Endodermal cell (in vitro differentiated cells): ENCODE data around the gene ANO1. TPM values are rescaled to one million over a fixed set of nuclear protein-coding genes. Genes with fewer than 3 reads are reported as not detected.

Source experiments
- DNase-seq: peaks from one replicate; pipeline ENCODE4 v3.0.0-alpha.2; 2017
- H3K27ac ChIP-seq: 2 replicates; pipeline ENCODE4 v1.5.1; 2013; ENCODE audit warnings: mild to moderate bottlenecking, low read depth, low read length, moderate library complexity
- H3K27me3 ChIP-seq: 2 replicates; pipeline ENCODE4 v1.6.1; 2013; ENCODE audit warnings: mild to moderate bottlenecking, low read length, moderate library complexity; ENCODE audit not compliant: insufficient read depth, control insufficient read depth, poor library complexity, severe bottlenecking
- H3K36me3 ChIP-seq: 2 replicates; pipeline ENCODE4 v1.7.0; 2013; ENCODE audit warnings: mild to moderate bottlenecking, low read length, moderate library complexity; ENCODE audit not compliant: control insufficient read depth, insufficient read depth
- H3K4me1 ChIP-seq: one replicate; pipeline ENCODE4 v1.7.0; 2013; ENCODE audit warnings: low read length; ENCODE audit not compliant: control insufficient read depth, insufficient read depth
- H3K4me3 ChIP-seq: 2 replicates; pipeline ENCODE4 v1.5.1; 2013; ENCODE audit warnings: mild to moderate bottlenecking, low read length, moderate library complexity
- H3K9ac ChIP-seq: 2 replicates; pipeline ENCODE4 v1.6.1; 2013; ENCODE audit warnings: mild to moderate bottlenecking, low read length, moderate library complexity; ENCODE audit not compliant: poor library complexity, severe bottlenecking; ENCODE audit errors: extremely low read depth
- H3K9me3 ChIP-seq: 2 replicates; pipeline ENCODE4 v1.6.1; 2013; ENCODE audit warnings: mild to moderate bottlenecking, low read length, moderate library complexity; ENCODE audit not compliant: control insufficient read depth
- H3K27ac Mint-ChIP-seq: 2 replicates; pipeline ENCODE4 v1.8.0; 2020; ENCODE audit warnings: mixed read lengths
- H3K27me3 Mint-ChIP-seq: 2 replicates; pipeline ENCODE4 v1.8.0; 2021; ENCODE audit warnings: mild to moderate bottlenecking, mixed read lengths; ENCODE audit not compliant: insufficient read depth
- H3K36me3 Mint-ChIP-seq: 2 replicates; pipeline ENCODE4 v1.8.0; 2020; ENCODE audit warnings: low read depth, mixed read lengths
- H3K4me1 Mint-ChIP-seq: 2 replicates; pipeline ENCODE4 v1.8.0; 2020; ENCODE audit warnings: mixed read lengths
- H3K4me3 Mint-ChIP-seq: 2 replicates; pipeline ENCODE4 v1.8.0; 2020; ENCODE audit warnings: mild to moderate bottlenecking, moderate library complexity, mixed read lengths
- H3K9me3 Mint-ChIP-seq: 2 replicates; pipeline ENCODE4 v1.8.0; 2020; ENCODE audit warnings: mild to moderate bottlenecking, mixed read lengths
- WGBS, 2 experiments: methylation state at CpG; one replicate each; pipeline versions ENCODE4 v1.1.5 to v1.1.7; 2013; ENCODE audit warnings: missing lambda C conversion rate in 2 of 2, mixed read lengths in 1 of 2; ENCODE audit not compliant: insufficient coverage in 1 of 2, insufficient read length in 1 of 2; 5-methylcytosine and 5-hydroxymethylcytosine counted together
- total RNA-seq, 2 donors: library from RNA; stranded (reverse); fragmentation: NEBNext Ultra II Directional in 1 of 2; extraction: Animal tissue kit (Norgen Biotek cat#: 25700) in 1 of 2; gene quantifications; 2 replicates in 1 of 2; 3 replicates in 1 of 2; pipeline ENCODE4 v1.2.1, GENCODE V29; 2021
- TF ChIP-seq, protein P1 (sequence below): fragments of 200-600 bp; sonication (generic); conservative IDR thresholded peaks from 2 replicates; pipeline ENCODE4 v1.5.0; 2021; ENCODE audit warnings: antibody characterized with exemption, mild to moderate bottlenecking

Gene ANO1
- total RNA-seq, 2 donors from 2014 or later = 3.0 to 7.7 TPM

DNA sequence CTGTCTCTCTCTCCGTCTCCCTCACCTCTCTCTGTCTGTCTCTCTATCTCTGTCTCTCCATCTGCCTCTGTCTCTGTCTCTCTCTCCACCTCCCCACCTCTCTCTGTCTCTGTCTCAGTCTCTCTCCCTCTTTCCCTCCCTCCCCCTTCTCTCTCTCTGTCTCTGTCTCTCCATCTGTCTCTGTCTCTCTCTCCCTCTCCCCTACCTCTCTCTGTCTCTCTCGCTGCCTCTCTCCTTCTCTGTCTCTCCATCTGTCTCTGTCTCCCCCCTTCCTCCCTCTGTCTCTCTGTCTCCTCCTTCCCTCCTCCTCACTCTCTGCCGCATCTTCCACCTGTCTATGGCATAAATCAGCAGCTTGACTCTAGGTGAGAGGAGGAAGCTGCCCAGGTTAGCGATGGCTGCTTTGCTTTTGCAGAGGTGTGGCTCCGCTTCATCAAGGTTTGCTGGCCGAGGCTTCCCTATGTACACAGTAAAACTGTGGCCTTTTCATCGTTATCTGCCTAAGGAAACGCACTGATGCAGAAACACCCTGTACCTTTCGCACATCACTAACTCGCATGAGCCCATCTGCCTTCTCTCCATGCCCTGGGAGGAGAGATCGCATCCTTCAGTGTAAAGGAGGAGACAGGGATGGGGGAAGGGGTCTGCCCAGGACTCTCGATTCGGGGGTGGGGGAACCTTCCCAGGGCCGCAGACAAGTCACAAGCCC lies 44.5 kb downstream of the ANO1 start:
- Mint-ChIP-seq H3K4me3 (no peak overlapping the region), H3K27ac (no peak overlapping the region)

DNA sequence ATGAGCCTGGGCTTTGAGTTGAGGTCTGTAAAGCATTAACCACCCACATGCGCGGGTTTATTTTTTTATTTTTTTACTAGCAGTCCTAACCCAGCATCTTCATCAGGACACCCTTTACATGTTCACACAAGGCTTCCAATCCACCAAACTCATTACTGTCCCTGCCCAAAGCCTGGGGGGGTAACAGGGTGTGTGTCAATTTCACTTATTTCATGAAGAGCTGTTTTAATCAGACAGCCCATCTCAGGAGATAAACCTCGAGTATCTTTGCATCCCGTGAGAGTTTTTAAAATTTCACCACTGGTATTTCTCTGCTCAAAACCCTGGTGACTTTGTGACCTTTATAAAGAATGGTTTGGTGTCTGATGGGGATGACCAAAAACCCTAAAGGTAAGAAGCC lies 45.6 kb downstream of the ANO1 start:
- TF ChIP-seq, protein P1, sequence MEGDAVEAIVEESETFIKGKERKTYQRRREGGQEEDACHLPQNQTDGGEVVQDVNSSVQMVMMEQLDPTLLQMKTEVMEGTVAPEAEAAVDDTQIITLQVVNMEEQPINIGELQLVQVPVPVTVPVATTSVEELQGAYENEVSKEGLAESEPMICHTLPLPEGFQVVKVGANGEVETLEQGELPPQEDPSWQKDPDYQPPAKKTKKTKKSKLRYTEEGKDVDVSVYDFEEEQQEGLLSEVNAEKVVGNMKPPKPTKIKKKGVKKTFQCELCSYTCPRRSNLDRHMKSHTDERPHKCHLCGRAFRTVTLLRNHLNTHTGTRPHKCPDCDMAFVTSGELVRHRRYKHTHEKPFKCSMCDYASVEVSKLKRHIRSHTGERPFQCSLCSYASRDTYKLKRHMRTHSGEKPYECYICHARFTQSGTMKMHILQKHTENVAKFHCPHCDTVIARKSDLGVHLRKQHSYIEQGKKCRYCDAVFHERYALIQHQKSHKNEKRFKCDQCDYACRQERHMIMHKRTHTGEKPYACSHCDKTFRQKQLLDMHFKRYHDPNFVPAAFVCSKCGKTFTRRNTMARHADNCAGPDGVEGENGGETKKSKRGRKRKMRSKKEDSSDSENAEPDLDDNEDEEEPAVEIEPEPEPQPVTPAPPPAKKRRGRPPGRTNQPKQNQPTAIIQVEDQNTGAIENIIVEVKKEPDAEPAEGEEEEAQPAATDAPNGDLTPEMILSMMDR = no peak
- no peaks in the 10 kb centered on the region for H3K9me3 ChIP-seq
- H3K27me3 ChIP-seq = no peaks in the 10 kb centered on the region
- H3K9ac ChIP-seq = no peak overlapping the region
- no peaks in the 10 kb centered on the region for H3K36me3 ChIP-seq
- H3K27ac ChIP-seq = no peak overlapping the region
- peaks cover 12% of the 10 kb centered on the region for H3K4me1 ChIP-seq
- Mint-ChIP-seq H3K27me3 (peaks cover 11% of the 10 kb centered on the region), H3K27ac (no peak overlapping the region), H3K9me3 (no peaks in the 10 kb centered on the region), H3K4me1 (peaks cover 17% of the 10 kb centered on the region), H3K36me3 (no peaks in the 10 kb centered on the region), H3K4me3 (no peak overlapping the region)
- H3K4me3 ChIP-seq = no peak overlapping the region
- 85 to 100% methylated on average over 2 to 4 of the region's 4 CpGs for WGBS, 2 experiments
- no peak for DNase-seq

More for the DNA sequence above, 44.5 kb downstream of the ANO1 start:
- Histone ChIP-seq H3K9ac (no peak overlapping the region), H3K9me3 (no peaks in the 10 kb centered on the region), H3K27me3 (no peaks in the 10 kb centered on the region), H3K27ac (no peak overlapping the region), H3K36me3 (no peaks in the 10 kb centered on the region), H3K4me3 (no peak overlapping the region), H3K4me1 (peaks cover 1% of the 10 kb centered on the region)
- Mint-ChIP-seq H3K9me3 (no peaks in the 10 kb centered on the region), H3K4me1 (peaks cover 6% of the 10 kb centered on the region), H3K36me3 (no peaks in the 10 kb centered on the region), H3K27me3 (peaks cover 11% of the 10 kb centered on the region)
- DNase-seq = no peak
- 80 to 97% methylated on average over 6 to 14 of the region's 14 CpGs for WGBS, 2 experiments
- TF ChIP-seq, protein P1 = no peak

DNA sequence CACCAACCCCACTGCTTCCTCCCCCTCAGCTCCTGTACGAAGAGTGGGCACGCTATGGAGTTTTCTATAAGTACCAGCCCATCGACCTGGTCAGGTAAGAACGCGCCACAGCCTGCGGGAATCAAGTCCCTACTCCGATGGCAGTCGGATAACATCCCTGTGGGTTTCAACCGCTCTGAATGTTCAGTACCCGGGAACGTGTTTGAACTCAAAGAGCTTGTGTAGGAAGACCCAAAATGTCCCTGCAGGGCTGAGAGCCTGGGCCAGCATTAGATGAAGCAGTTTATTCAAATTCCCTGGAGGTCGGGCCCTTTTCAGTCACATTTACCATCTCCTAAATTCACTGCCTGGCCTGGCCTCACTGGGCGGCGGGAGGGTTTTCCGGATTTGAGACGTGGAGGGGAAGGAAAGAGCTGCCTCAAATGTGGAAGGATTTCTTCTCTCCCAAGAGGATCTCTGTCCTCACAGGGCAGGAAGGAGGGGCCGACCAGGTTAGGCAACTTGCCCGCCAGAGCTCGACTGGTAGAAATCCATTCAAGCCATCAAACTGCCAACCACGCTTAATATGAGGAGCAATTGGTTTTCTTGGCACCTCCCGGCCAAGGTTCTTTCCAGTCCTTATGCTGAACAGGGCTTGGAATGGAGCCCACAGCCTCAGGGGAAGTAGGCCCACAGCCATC lies 46.3 kb downstream of the ANO1 start:
- Histone ChIP-seq H3K9me3 (no peaks in the 10 kb centered on the region), H3K4me3 (no peak overlapping the region), H3K4me1 (peaks cover 14% of the 10 kb centered on the region), H3K9ac (no peak overlapping the region), H3K36me3 (no peaks in the 10 kb centered on the region), H3K27ac (no peak overlapping the region), H3K27me3 (no peaks in the 10 kb centered on the region)
- H3K27me3 Mint-ChIP-seq = peaks cover 9% of the 10 kb centered on the region
- H3K9me3 Mint-ChIP-seq = no peaks in the 10 kb centered on the region
- WGBS, 2 experiments = 84 to 92% methylated on average over 18 to 21 of the region's 21 CpGs
- no peaks in the 10 kb centered on the region for H3K36me3 Mint-ChIP-seq
- H3K4me1 Mint-ChIP-seq = peaks cover 24% of the 10 kb centered on the region
- TF ChIP-seq, protein P1 = no peak
- DNase-seq = no peak
- H3K4me3 Mint-ChIP-seq = no peak overlapping the region
- H3K27ac Mint-ChIP-seq = no peak overlapping the region
